DOHH2 (cell line): Measurements from ENCODE around the gene THEM5.
A peak's percentile ranks its signal among the peaks of the same experiment; 100 is the strongest.

Experiments
- H3F3A ChIP-seq: fragments of 200-600 bp; sonication (generic), shearing (Covaris generic); 2 replicates; pipeline ENCODE4 v1.6.0; 2016; ENCODE audit warnings: antibody characterized with exemption, mild to moderate bottlenecking; ENCODE audit not compliant: control insufficient read depth, insufficient read depth
- H3K27ac ChIP-seq: fragments of 200-600 bp; sonication (generic); 2 replicates; pipeline ENCODE4 v1.5.1; 2014; ENCODE audit warnings: low read depth, mild to moderate bottlenecking, low read length, moderate library complexity
- H3K27me3 ChIP-seq: fragments of 200-600 bp; sonication (generic); 2 replicates; pipeline ENCODE4 v1.6.1; 2014; ENCODE audit warnings: mild to moderate bottlenecking, low read length, mixed read lengths; ENCODE audit not compliant: control insufficient read depth
- H3K36me3 ChIP-seq: fragments of 200-600 bp; sonication (generic); 2 replicates; pipeline ENCODE4 v1.6.1; 2014; ENCODE audit warnings: mild to moderate bottlenecking, low read length, moderate library complexity, mixed read lengths; ENCODE audit not compliant: control insufficient read depth
- H3K4me1 ChIP-seq: fragments of 200-600 bp; sonication (generic); 2 replicates; pipeline ENCODE4 v1.6.1; 2014; ENCODE audit warnings: mild to moderate bottlenecking, low read length, mixed read lengths; ENCODE audit not compliant: control insufficient read depth
- H3K4me2 ChIP-seq: fragments of 200-600 bp; sonication (generic); 2 replicates; pipeline ENCODE4 v1.6.0; 2014; ENCODE audit warnings: mild to moderate bottlenecking, low read length, moderate library complexity
- H3K4me3 ChIP-seq: fragments of 200-600 bp; sonication (generic); 2 replicates; pipeline ENCODE4 v1.5.1; 2014; ENCODE audit warnings: mild to moderate bottlenecking, low read length, mixed read lengths
- H3K79me2 ChIP-seq: fragments of 200-600 bp; sonication (generic); 2 replicates; pipeline ENCODE4 v1.6.1; 2014; ENCODE audit warnings: mild to moderate bottlenecking, low read length, mixed read lengths; ENCODE audit not compliant: control insufficient read depth
- H3K9me2 ChIP-seq: fragments of 200-600 bp; sonication (generic); replicated peaks from 2 replicates; pipeline ENCODE4 v1.6.1; 2014; ENCODE audit warnings: mild to moderate bottlenecking, low read length, mixed read lengths; ENCODE audit not compliant: control insufficient read depth
- H3K9me3 ChIP-seq: fragments of 200-600 bp; sonication (generic); 2 replicates; pipeline ENCODE4 v1.6.1; 2014; ENCODE audit warnings: antibody characterized with exemption, low read length, mixed read lengths; ENCODE audit not compliant: control insufficient read depth, insufficient read depth
- H4K20me1 ChIP-seq: fragments of 200-600 bp; sonication (generic); 2 replicates; pipeline ENCODE4 v1.6.0; 2014; ENCODE audit warnings: low read depth, mild to moderate bottlenecking, antibody characterized with exemption, low read length, moderate library complexity; ENCODE audit not compliant: control insufficient read depth, insufficient read depth
- EZH2phosphoT487 ChIP-seq: fragments of 200-600 bp; sonication (generic); IDR thresholded peaks from 2 replicates; pipeline ENCODE4 v1.6.1; 2017; ENCODE audit warnings: borderline replicate concordance, mild to moderate bottlenecking, antibody characterized with exemption, low read length, moderate library complexity, mixed read lengths
- TF ChIP-seq, protein P1 (sequence below): fragments of 200-600 bp; sonication (generic); IDR thresholded peaks from one replicate; pipeline ENCODE4 v1.5.1; 2014; ENCODE audit warnings: antibody characterized with exemption, mild to moderate bottlenecking, low read depth, low read length; ENCODE audit not compliant: poor library complexity, severe bottlenecking

The THEM5 gene

DNA sequence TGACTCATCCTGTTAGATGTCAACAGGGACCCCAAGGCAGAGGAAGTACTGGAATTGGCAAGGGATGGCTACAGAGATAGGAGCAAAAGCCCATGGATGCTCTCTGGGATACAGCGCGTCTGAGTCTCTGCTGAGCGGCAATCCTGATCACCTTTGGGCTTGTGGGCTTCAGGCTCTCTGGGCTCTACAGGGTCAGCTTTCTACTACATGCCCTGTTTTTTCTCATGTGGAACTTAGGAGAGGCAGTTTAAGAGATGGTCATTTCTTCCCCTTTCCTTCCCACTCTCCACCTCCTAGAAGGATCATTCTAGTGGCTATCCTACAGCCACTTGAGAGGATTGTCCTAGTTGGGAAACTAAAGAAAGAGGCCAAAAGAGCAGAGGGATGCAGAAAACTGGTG is 49.6 kb downstream of the THEM5 start:
- no peaks in the 10 kb centered on the region for H3F3A ChIP-seq
- peaks cover 13% of the 10 kb centered on the region for H3K4me1 ChIP-seq
- H4K20me1 ChIP-seq = no peaks in the 10 kb centered on the region
- H3K36me3 ChIP-seq = no peaks in the 10 kb centered on the region
- H3K4me2 ChIP-seq = peak overlapping the region; percentile 28; the same call in 1 of the 2 replicates
- H3K4me3 ChIP-seq = no peak overlapping the region
- no peak for TF ChIP-seq EZH2phosphoT487
- TF ChIP-seq, protein P1, sequence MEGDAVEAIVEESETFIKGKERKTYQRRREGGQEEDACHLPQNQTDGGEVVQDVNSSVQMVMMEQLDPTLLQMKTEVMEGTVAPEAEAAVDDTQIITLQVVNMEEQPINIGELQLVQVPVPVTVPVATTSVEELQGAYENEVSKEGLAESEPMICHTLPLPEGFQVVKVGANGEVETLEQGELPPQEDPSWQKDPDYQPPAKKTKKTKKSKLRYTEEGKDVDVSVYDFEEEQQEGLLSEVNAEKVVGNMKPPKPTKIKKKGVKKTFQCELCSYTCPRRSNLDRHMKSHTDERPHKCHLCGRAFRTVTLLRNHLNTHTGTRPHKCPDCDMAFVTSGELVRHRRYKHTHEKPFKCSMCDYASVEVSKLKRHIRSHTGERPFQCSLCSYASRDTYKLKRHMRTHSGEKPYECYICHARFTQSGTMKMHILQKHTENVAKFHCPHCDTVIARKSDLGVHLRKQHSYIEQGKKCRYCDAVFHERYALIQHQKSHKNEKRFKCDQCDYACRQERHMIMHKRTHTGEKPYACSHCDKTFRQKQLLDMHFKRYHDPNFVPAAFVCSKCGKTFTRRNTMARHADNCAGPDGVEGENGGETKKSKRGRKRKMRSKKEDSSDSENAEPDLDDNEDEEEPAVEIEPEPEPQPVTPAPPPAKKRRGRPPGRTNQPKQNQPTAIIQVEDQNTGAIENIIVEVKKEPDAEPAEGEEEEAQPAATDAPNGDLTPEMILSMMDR = no peak
- H3K9me3 ChIP-seq = no peaks in the 10 kb centered on the region
- no peaks in the 10 kb centered on the region for H3K9me2 ChIP-seq
- no peaks in the 10 kb centered on the region for H3K79me2 ChIP-seq
- no peak overlapping the region for H3K27ac ChIP-seq
- H3K27me3 ChIP-seq = peaks cover 27% of the 10 kb centered on the region

- Histone ChIP-seq H3K4me1 (peaks cover 13% of the 10 kb centered on the region), H3K4me2 (no peak overlapping the region), H3K27me3 (peaks cover 25% of the 10 kb centered on the region)
These were observed 50.3 kb downstream of the THEM5 start for GRCh38 chr1:151803164-151803563.

GRCh38 chr1:151802372-151802771 is 51.1 kb downstream of the THEM5 start:
- Histone ChIP-seq H3K79me2 (no peaks in the 10 kb centered on the region), H3F3A (no peaks in the 10 kb centered on the region), H3K27ac (no peak overlapping the region), H3K4me2 (no peak overlapping the region), H3K9me3 (no peaks in the 10 kb centered on the region), H3K27me3 (peaks cover 22% of the 10 kb centered on the region), H3K9me2 (no peaks in the 10 kb centered on the region), H4K20me1 (no peaks in the 10 kb centered on the region), H3K4me1 (peaks cover 13% of the 10 kb centered on the region), H3K4me3 (no peak overlapping the region), H3K36me3 (no peaks in the 10 kb centered on the region)
- no peak for TF ChIP-seq EZH2phosphoT487
- TF ChIP-seq, protein P1 = no peak

More at GRCh38 chr1:151803164-151803563, 50.3 kb downstream of the THEM5 start:
- Histone ChIP-seq H3K79me2 (no peaks in the 10 kb centered on the region), H3K9me3 (no peaks in the 10 kb centered on the region), H3K4me3 (no peak overlapping the region), H3K36me3 (no peaks in the 10 kb centered on the region), H3K9me2 (no peaks in the 10 kb centered on the region), H4K20me1 (no peaks in the 10 kb centered on the region), H3K27ac (no peak overlapping the region), H3F3A (no peaks in the 10 kb centered on the region)
- TF ChIP-seq, protein P1 = no peak
- TF ChIP-seq EZH2phosphoT487 = no peak
